Nephron (organoid): Measurements from ENCODE around the gene PRR22.

Experiments
- H3K27ac Mint-ChIP-seq, 3 experiments: 2 replicates each; pipeline ENCODE4 v1.8.0; 2020; ENCODE audit warnings: mixed read lengths in 3 of 3, mild to moderate bottlenecking in 2 of 3, moderate library complexity in 1 of 3
- H3K27me3 Mint-ChIP-seq: 2 replicates; pipeline ENCODE4 v1.8.0; 2021; ENCODE audit warnings: low read depth, mild to moderate bottlenecking, moderate library complexity, mixed read lengths
- H3K36me3 Mint-ChIP-seq: 2 replicates; pipeline ENCODE4 v1.8.0; 2020; ENCODE audit warnings: low read depth, mixed read lengths
- H3K4me1 Mint-ChIP-seq: 2 replicates; pipeline ENCODE4 v1.8.0; 2020; ENCODE audit warnings: mixed read lengths
- H3K4me3 Mint-ChIP-seq, 3 experiments: 2 replicates each; pipeline ENCODE4 v1.8.0; 2020; ENCODE audit warnings: mild to moderate bottlenecking in 3 of 3, mixed read lengths in 3 of 3, moderate library complexity in 2 of 3
- H3K9me3 Mint-ChIP-seq: 2 replicates; pipeline ENCODE4 v1.8.0; 2020; ENCODE audit warnings: mixed read lengths
- CTCF ChIP-seq, 3 experiments: fragments of 200-600 bp; sonication (generic); IDR thresholded peaks; one replicate each; pipeline ENCODE4 v1.5.0; 2021; ENCODE audit warnings: antibody characterized with exemption in 3 of 3; ENCODE audit not compliant: unreplicated experiment in 3 of 3

PRR22 gene

GRCh38 chr19:5784581-5785147, at the start of gene PRR22:
PRR22 (minus strand) TSS chr19:5784746; CDS start chr19:5784660, 86 bp downstream.
- Mint-ChIP-seq H3K4me1 (no peaks in the 10 kb centered on the region), H3K36me3 (peaks cover 23% of the 10 kb centered on the region), H3K27ac (no peak within 1 kb of the TSS), H3K4me3 (no peak within 1 kb of the TSS), H3K27me3 (no peaks in the 10 kb centered on the region), H3K9me3 (no peaks in the 10 kb centered on the region)
- TF ChIP-seq CTCF (IDR thresholded peaks at IDR 0.05; ENCODE audit: unreplicated experiment in 3 of 3) = no peak

GRCh38 chr19:5832527-5833216, 48.1 kb upstream of the PRR22 start:
- no peak for TF ChIP-seq CTCF (IDR thresholded peaks at IDR 0.05; ENCODE audit: unreplicated experiment in 3 of 3)
- H3K9me3 Mint-ChIP-seq = no peaks in the 10 kb centered on the region
- H3K4me1 Mint-ChIP-seq = peaks cover 4% of the 10 kb centered on the region
- H3K36me3 Mint-ChIP-seq = no peaks in the 10 kb centered on the region
- H3K27me3 Mint-ChIP-seq = peaks cover 11% of the 10 kb centered on the region
- H3K4me3 Mint-ChIP-seq = no peak overlapping the region
- H3K27ac Mint-ChIP-seq = peak overlapping the region in 2 of 3 experiments; percentile 20 to 37

- peaks cover 11% of the 10 kb centered on the region for H3K27me3 Mint-ChIP-seq
- no peak for TF ChIP-seq CTCF (IDR thresholded peaks at IDR 0.05; ENCODE audit: unreplicated experiment in 3 of 3)
- peak overlapping the region in 1 of 3 experiments; percentile 20 for H3K27ac Mint-ChIP-seq
- H3K4me1 Mint-ChIP-seq = peaks cover 7% of the 10 kb centered on the region
- H3K9me3 Mint-ChIP-seq = no peaks in the 10 kb centered on the region
- no peak overlapping the region for H3K4me3 Mint-ChIP-seq
- no peaks in the 10 kb centered on the region for H3K36me3 Mint-ChIP-seq
These were observed 47.5 kb upstream of the PRR22 start for GRCh38 chr19:5832061-5832460.

- TF ChIP-seq CTCF (IDR thresholded peaks at IDR 0.05; ENCODE audit: unreplicated experiment in 3 of 3) = no peak
- no peak overlapping the region for H3K27ac Mint-ChIP-seq
- H3K4me3 Mint-ChIP-seq = no peak overlapping the region
- H3K4me1 Mint-ChIP-seq = peaks cover 12% of the 10 kb centered on the region
- H3K9me3 Mint-ChIP-seq = no peaks in the 10 kb centered on the region
- H3K36me3 Mint-ChIP-seq = no peaks in the 10 kb centered on the region
- H3K27me3 Mint-ChIP-seq = peaks cover 11% of the 10 kb centered on the region
These were observed 46.6 kb upstream of the PRR22 start for GRCh38 chr19:5831159-5831558.

- H3K9me3 Mint-ChIP-seq = no peaks in the 10 kb centered on the region
- peak overlapping the region; percentile 74 to 84 (median 77) for H3K4me3 Mint-ChIP-seq
- peaks cover 11% of the 10 kb centered on the region for H3K27me3 Mint-ChIP-seq
- H3K4me1 Mint-ChIP-seq = peaks cover 12% of the 10 kb centered on the region
- H3K36me3 Mint-ChIP-seq = no peaks in the 10 kb centered on the region
- H3K27ac Mint-ChIP-seq = peak overlapping the region; percentile 67 to 99 (median 68)
- no peak for TF ChIP-seq CTCF (IDR thresholded peaks at IDR 0.05; ENCODE audit: unreplicated experiment in 3 of 3)
These were observed 45.2 kb upstream of the PRR22 start for GRCh38 chr19:5829567-5830310.
